Cardiac fibroblast (primary cell): ENCODE results near the gene ACAP3.
A peak's percentile ranks its signal among the peaks of the same experiment; 100 is the strongest.

ENCODE experiments used
- DNase-seq, 2 donors: peaks; one replicate each; pipeline versions ENCODE4 v3.0.0 to v3.0.0-alpha.2; 2010; ENCODE audit warnings: low read depth in 2 of 2
- H3K4me3 ChIP-seq, 2 donors: replicated peaks in 1 of 2; 1 replicate in 1 of 2; 2 replicates in 1 of 2; pipeline ENCODE4 v1.5.1; 2011; ENCODE audit warnings: low read depth in 2 of 2, low read length in 2 of 2, mild to moderate bottlenecking in 2 of 2, moderate library complexity in 1 of 2
- TF ChIP-seq, protein P1 (sequence below): IDR thresholded peaks from one replicate; pipeline ENCODE4 v1.5.1; 2011; ENCODE audit warnings: low read depth, mild to moderate bottlenecking, low read length, inconsistent platforms

Gene ACAP3

DNA sequence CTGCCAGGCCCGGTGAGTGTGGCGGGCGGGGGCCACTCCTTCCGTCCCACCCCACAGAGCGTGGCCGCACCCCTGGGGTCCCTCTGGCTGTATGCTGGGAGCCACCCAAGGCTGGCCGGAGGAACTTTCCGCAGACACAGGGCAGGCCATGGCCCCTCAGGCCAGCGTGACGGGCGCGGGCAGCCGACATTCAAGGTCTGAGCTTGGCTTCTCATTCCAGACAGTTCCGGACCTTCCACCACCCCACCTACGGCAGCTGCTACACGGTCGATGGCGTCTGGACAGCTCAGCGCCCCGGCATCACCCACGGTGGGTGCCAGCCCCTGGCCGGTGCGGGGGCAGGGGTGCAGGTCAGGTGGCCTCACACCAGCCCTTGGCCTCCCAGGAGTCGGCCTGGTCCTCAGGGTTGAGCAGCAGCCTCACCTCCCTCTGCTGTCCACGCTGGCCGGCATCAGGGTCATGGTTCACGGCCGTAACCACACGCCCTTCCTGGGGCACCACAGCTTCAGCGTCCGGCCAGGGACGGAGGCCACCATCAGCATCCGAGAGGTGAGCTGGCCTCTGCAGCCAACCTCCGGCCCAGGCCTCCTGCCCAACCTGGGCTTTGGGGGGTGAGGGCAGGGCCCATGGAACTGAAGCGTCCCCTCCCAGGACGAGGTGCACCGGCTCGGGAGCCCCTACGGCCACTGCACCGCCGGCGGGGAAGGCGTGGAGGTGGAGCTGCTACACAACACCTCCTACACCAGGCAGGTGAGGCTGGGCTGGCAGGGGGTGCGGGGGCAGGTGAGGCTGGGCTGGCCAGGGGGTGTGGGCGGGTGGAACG lies 20.2 kb downstream of the ACAP3 start:
- TF ChIP-seq, protein P1, sequence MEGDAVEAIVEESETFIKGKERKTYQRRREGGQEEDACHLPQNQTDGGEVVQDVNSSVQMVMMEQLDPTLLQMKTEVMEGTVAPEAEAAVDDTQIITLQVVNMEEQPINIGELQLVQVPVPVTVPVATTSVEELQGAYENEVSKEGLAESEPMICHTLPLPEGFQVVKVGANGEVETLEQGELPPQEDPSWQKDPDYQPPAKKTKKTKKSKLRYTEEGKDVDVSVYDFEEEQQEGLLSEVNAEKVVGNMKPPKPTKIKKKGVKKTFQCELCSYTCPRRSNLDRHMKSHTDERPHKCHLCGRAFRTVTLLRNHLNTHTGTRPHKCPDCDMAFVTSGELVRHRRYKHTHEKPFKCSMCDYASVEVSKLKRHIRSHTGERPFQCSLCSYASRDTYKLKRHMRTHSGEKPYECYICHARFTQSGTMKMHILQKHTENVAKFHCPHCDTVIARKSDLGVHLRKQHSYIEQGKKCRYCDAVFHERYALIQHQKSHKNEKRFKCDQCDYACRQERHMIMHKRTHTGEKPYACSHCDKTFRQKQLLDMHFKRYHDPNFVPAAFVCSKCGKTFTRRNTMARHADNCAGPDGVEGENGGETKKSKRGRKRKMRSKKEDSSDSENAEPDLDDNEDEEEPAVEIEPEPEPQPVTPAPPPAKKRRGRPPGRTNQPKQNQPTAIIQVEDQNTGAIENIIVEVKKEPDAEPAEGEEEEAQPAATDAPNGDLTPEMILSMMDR, result no peak
- no peak for DNase-seq
- no peak overlapping the region for H3K4me3 ChIP-seq

DNA sequence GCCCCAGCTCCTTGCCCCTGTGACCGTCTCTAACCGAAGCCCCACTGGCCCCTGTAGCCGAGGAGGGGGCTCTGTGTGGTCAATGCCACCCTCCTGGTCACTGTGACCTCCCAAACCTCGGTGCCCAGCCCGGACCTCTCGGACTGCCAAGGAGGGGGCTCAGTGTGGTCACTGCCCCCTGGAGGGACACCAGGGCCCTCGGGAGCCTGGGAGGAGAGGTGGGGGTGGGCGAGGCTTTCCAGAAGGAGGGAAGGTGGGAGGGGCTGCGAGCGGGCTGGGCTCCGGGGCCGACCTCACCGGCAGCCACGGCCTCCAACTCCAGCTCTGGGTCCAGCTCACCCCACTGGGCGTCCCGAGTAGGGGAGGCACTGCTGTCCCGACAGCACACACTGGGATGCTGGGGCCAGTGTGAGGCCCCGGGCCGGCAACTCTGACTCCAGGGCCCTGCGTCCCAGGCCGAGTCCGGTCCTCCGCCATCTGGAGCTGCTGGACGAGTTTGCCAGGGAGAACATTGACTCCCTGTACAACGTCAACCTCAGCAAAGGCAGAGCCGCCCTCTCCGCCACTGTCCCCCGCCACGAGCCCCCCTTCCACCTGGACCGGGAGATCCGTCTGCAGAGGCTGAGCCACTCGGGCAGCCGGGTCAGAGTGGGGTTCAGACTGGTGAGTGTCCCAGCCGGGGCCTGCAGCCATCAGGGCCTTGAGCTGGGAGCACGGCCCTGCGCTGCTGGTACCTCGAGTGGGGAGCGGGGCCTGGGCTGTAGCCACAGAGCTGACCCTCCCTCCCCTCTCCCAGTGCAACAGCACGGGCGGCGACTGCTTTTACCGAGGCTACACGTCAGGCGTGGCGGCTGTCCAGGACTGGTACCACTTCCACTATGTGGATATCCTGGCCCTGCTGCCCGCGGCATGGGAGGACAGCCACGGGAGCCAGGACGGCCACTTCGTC lies 21.1 kb downstream of the ACAP3 start:
- H3K4me3 ChIP-seq, result no peak overlapping the region
- TF ChIP-seq, protein P1, result no peak
- DNase-seq, result no peak

DNA sequence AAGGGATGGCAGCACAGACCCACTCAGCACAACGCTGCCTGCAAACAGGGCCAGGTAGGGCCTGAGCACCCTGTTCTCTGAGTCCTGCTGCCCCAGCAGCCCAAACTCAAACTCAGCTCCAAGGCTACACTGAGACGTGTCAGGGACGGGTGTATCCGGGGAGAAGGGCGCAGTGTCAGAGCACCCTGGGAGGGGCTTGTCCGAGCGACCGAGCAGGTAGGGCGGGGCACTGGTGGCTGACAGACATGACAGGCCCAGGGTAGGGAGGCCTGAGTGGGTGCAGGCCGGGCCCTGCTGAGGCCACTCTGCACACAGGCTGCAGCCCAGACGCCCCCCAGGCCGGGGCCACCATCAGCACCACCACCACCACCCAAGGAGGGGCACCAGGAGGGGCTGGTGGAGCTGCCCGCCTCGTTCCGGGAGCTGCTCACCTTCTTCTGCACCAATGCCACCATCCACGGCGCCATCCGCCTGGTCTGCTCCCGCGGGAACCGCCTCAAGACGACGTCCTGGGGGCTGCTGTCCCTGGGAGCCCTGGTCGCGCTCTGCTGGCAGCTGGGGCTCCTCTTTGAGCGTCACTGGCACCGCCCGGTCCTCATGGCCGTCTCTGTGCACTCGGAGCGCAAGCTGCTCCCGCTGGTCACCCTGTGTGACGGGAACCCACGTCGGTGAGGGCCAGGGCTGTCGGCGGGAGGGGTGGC lies 22.0 kb downstream of the ACAP3 start:
- DNase-seq, result no peak
- H3K4me3 ChIP-seq, result no peak overlapping the region
- TF ChIP-seq, protein P1, result no peak

DNA sequence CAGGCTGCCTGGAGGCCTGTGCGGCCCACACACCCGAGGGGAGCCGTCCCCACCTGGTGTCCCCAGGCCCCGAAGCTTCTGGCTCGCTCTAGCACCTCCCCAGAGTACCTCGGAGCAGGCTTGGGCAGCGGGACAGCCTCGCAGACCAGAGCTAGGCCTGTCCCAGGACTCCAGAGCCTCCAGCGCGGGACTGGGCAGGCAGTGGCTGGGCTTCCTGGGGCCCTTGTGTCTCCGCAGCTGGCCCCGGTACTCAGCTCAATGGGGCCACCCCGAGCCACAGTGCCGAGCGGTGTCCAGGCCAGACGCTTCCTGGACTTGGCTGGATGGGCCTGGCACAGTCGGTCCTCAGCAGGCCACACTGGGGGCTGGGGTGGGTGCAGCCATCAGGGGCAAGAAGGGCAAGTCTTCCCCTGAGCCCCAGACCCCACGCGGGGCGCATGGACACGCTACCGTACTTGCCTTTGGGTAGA lies 22.6 kb downstream of the ACAP3 start:
- H3K4me3 ChIP-seq, result no peak overlapping the region
- TF ChIP-seq, protein P1, result no peak
- DNase-seq, result no peak

DNA sequence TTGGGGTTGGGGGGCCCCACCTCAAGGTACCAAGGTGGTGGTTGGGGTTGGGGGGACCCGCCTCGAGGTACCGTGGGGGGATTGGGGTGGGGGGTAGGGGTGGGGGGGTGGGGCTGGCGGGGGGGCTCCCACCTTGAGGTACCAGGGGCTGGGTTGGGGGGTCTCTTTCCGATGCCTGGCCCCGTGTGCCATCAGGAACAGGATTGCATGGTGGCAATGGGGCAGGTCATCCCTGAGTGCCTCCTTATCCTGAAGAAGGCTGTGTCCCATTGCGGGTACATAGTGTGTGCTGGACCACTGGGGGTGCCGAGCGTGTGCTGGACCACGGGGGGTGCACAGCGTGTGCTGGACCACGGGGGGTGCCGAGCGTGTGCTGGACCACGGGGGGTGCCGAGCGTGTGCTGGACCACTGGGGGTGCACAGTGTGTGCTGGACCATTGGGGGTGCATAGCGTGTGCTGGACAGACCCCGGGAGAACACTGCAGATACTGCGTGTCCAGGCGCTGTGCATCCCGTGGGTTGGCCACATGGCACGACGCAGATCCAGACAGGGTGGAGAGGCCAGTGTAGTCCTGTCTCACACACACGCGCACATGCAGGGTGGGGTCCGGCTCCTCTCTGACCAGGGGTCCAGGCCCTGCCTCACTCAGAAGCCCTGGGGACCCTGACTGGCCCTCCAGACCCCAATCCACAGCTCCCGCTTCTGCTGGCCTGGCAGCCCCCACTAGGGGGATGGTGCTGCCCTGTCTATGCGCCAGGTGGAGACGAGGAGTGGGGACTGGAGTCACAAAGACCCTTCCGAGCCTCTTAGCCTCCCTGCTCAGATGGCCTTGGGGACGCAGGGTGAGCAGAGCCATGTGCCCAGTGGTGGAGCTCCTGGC lies 23.3 kb downstream of the ACAP3 start:
- TF ChIP-seq, protein P1, result no peak
- DNase-seq, result no peak
- no peak overlapping the region for H3K4me3 ChIP-seq

DNA sequence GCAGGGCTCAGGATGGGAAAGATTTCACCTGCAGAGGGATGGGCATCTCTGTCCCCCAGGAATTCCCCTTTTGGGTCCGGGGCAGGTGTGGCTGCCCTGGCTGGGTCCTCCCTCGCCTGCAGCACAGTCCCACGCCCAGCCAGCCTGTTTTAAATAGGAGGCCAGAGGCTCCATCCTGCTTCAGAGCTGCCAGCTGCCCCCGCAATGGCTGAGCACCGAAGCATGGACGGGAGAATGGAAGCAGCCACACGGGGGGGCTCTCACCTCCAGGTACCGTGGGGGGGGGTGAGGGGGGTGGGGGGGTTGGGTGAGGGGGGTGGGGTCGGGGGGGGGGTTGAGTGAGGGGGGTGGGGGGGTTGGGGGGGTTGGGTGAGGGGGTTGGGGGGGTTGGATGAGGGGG lies 23.9 kb downstream of the ACAP3 start:
- TF ChIP-seq, protein P1, result no peak
- peak in 1 of 2 donors; percentile 21 for DNase-seq

More for the DNA sequence above, 23.9 kb downstream of the ACAP3 start:
- no peak overlapping the region for H3K4me3 ChIP-seq
